ENCODE measurements around the gene AGBL4.
A peak's percentile ranks its signal among the peaks of the same experiment; 100 is the strongest.

AGBL4 gene

GRCh38 chr1:48887796-48888195 is 1136.0 kb downstream of the AGBL4 start:
- DNase-seq (ENCODE audit: low read depth), result no peak

GRCh38 chr1:48882020-48882419 is 1141.7 kb downstream of the AGBL4 start:
- no peak for DNase-seq (ENCODE audit: low read depth)

GRCh38 chr1:48878191-48878940 is 1145.4 kb downstream of the AGBL4 start:
- DNase-seq (ENCODE audit: low read depth), result peak; percentile 96

- DNase-seq (ENCODE audit: low read depth), result peak; percentile 61
These were observed 1147.4 kb downstream of the AGBL4 start for GRCh38 chr1:48876330-48876785.

GRCh38 chr1:48875552-48876329 is 1148.0 kb downstream of the AGBL4 start:
- DNase-seq (ENCODE audit: low read depth), result no peak

GRCh38 chr1:48873944-48874343 is 1149.8 kb downstream of the AGBL4 start:
- DNase-seq (ENCODE audit: low read depth), result peak; percentile 40

GRCh38 chr1:48870596-48870995 is 1153.2 kb downstream of the AGBL4 start:
- DNase-seq (ENCODE audit: low read depth), result peak; percentile 37

- no peak for DNase-seq (ENCODE audit: low read depth)
These were observed 1154.4 kb downstream of the AGBL4 start for GRCh38 chr1:48869116-48869893.

GRCh38 chr1:48864913-48865312 is 1158.8 kb downstream of the AGBL4 start:
- DNase-seq (ENCODE audit: low read depth), result no peak

- peak; percentile 32 for DNase-seq (ENCODE audit: low read depth)
These were observed 1164.3 kb downstream of the AGBL4 start for GRCh38 chr1:48859456-48859855.

- no peak for DNase-seq (ENCODE audit: low read depth)
These were observed 1165.4 kb downstream of the AGBL4 start for GRCh38 chr1:48858200-48858920.

GRCh38 chr1:48853006-48853405 is 1170.7 kb downstream of the AGBL4 start:
- DNase-seq (ENCODE audit: low read depth), result peak; percentile 40

GRCh38 chr1:48851638-48852037 is 1172.1 kb downstream of the AGBL4 start:
- no peak for DNase-seq (ENCODE audit: low read depth)

- DNase-seq (ENCODE audit: low read depth), result no peak
These were observed 1175.7 kb downstream of the AGBL4 start for GRCh38 chr1:48848035-48848434.

GRCh38 chr1:48846441-48846840 is 1177.3 kb downstream of the AGBL4 start:
- no peak for DNase-seq (ENCODE audit: low read depth)

- DNase-seq (ENCODE audit: low read depth), result no peak
These were observed 1179.6 kb downstream of the AGBL4 start for GRCh38 chr1:48844187-48844586.

- DNase-seq (ENCODE audit: low read depth), result no peak
These were observed 1181.8 kb downstream of the AGBL4 start for GRCh38 chr1:48841966-48842365.

GRCh38 chr1:48841461-48841860 is 1182.3 kb downstream of the AGBL4 start:
- no peak for DNase-seq (ENCODE audit: low read depth)

- no peak for DNase-seq (ENCODE audit: low read depth)
These were observed 1192.4 kb downstream of the AGBL4 start for GRCh38 chr1:48831120-48831978.

GRCh38 chr1:48830715-48831114 is 1193.0 kb downstream of the AGBL4 start:
- no peak for DNase-seq (ENCODE audit: low read depth)

GRCh38 chr1:48829446-48829845 is 1194.3 kb downstream of the AGBL4 start:
- DNase-seq (ENCODE audit: low read depth), result no peak
